Mucosa of stomach (tissue), 1 donor: Measurements from ENCODE around the gene ENTPD8.
"Not testable (repeated sequence)": the region's sequence is repeated elsewhere in the genome, so short reads cannot be mapped to it uniquely, and the experiment has no call there.

Experiments
- H3K27me3 ChIP-seq: one replicate; pipeline ENCODE4 v1.7.0; 2013; ENCODE audit warnings: mild to moderate bottlenecking, low read length; ENCODE audit not compliant: control insufficient read depth, insufficient read depth
- H3K36me3 ChIP-seq: one replicate; pipeline ENCODE4 v1.7.0; 2013; ENCODE audit warnings: low read length; ENCODE audit not compliant: control insufficient read depth, insufficient read depth
- H3K4me1 ChIP-seq: one replicate; pipeline ENCODE4 v1.7.0; 2013; ENCODE audit warnings: mild to moderate bottlenecking, low read length; ENCODE audit not compliant: control insufficient read depth, insufficient read depth
- H3K4me3 ChIP-seq: one replicate; pipeline ENCODE4 v1.7.0; 2013; ENCODE audit warnings: low read length
- H3K9ac ChIP-seq: one replicate; pipeline ENCODE4 v1.7.0; 2013; ENCODE audit warnings: mild to moderate bottlenecking, low read length, moderate library complexity
- H3K9me3 ChIP-seq: one replicate; pipeline ENCODE4 v1.7.0; 2013; ENCODE audit warnings: mild to moderate bottlenecking, low read length, moderate library complexity; ENCODE audit not compliant: control insufficient read depth
- donor health status: Pancreatic carcinoma.

Gene ENTPD8

GRCh38 chr9:137467896-137468295, 26.7 kb upstream of the ENTPD8 start:
- H3K9ac ChIP-seq: no peak overlapping the region
- H3K4me3 ChIP-seq: no peak overlapping the region
- H3K4me1 ChIP-seq: no peaks in the 10 kb centered on the region
- H3K9me3 ChIP-seq: no peaks in the 10 kb centered on the region
- no peaks in the 10 kb centered on the region for H3K36me3 ChIP-seq
- no peaks in the 10 kb centered on the region for H3K27me3 ChIP-seq

DNA sequence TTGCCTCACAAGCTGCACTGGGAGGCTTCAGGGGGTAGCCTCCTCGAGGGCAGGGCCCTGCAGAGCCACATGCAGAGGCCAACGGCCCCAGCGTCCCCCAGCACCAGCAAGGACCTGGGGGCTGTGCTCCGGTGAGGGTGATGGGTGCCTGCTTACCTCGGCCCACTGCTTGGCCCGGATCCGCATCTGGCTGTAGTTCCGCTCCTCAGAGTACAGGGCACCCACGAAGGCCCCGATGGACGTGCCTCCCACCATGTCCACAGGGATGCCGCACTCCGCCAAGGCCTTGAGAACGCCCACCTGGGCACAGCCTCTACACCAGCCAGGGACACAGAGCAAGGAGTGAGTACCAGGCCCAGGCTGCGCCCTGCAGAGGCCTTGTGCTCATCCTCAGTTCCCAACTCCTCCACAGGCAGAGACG, 26.0 kb upstream of the ENTPD8 start:
- Histone ChIP-seq H3K9me3 (no peaks in the 10 kb centered on the region), H3K36me3 (no peaks in the 10 kb centered on the region), H3K9ac (no peak overlapping the region), H3K27me3 (no peaks in the 10 kb centered on the region), H3K4me3 (no peak overlapping the region), H3K4me1 (no peaks in the 10 kb centered on the region)

- H3K27me3 ChIP-seq, H3K4me3 ChIP-seq, H3K9me3 ChIP-seq, H3K36me3 ChIP-seq, H3K9ac ChIP-seq, H3K4me1 ChIP-seq: not testable (repeated sequence)
Measured at GRCh38 chr9:137466389-137467085, 25.4 kb upstream of the ENTPD8 start.

GRCh38 chr9:137465720-137466388, 24.7 kb upstream of the ENTPD8 start:
- Histone ChIP-seq H3K36me3 (no peaks in the 10 kb centered on the region), H3K9me3 (no peaks in the 10 kb centered on the region), H3K4me3 (no peak overlapping the region), H3K27me3 (no peaks in the 10 kb centered on the region), H3K4me1 (no peaks in the 10 kb centered on the region), H3K9ac (no peak overlapping the region)

DNA sequence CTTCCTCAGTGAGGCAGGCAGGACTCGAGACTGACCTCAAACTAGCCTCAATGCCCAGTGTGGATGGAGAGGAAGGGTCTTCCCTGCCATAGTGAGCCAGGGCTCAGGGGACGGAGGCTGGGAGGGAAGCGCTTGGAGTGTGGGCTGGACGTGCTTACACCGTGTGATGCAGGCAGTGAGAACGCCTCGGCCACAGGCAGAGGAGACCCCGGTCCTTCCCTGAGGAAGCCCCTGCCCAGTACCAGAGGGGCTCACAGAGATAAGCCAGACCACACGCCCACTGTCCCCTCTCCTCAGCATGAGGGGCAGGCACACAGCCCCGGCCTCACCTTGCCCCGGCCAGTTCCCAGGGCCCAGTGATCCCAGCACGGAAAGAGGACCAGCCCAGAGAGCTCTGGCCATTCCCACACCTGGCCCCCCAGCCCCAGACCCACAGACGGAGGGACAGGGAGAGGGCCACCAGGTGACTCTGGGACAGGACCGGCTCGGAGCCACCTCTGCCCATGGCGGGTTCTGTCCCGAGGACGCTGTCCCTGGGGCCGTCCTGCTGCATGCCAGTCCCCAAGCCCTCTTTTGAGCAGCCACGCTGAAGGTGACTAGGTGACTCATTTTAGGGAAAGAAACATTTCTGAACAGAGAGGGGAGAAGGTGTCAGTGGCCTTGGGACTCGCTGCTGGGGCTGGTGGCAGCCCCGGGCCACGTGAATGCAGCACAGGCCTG, 24.0 kb upstream of the ENTPD8 start:
- Histone ChIP-seq H3K36me3 (no peaks in the 10 kb centered on the region), H3K4me3 (no peak overlapping the region), H3K9ac (no peak overlapping the region), H3K9me3 (no peaks in the 10 kb centered on the region), H3K27me3 (no peaks in the 10 kb centered on the region), H3K4me1 (no peaks in the 10 kb centered on the region)

GRCh38 chr9:137464291-137464999, 23.3 kb upstream of the ENTPD8 start:
- Histone ChIP-seq H3K4me1 (peaks cover 4% of the 10 kb centered on the region), H3K4me3 (no peak overlapping the region), H3K27me3 (no peaks in the 10 kb centered on the region), H3K36me3 (no peaks in the 10 kb centered on the region), H3K9ac (no peak overlapping the region), H3K9me3 (no peaks in the 10 kb centered on the region)

DNA sequence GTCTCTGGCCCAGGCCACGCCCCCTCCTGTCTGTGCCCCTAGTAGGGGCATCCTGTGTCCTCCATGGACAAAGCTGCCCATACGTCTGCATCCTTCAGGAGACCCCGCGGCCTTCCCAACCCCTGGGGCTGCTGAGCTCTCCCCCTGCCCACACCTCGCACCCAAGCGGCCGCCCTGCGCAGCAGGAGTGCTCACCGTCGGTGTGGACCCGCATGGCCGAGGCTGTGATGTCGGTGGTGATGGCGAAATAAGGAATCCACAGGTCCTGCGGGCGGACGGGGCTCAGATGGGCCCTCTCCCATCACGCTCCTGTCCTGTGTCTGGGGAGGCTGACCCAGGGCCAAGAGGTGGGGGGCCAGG, 22.8 kb upstream of the ENTPD8 start:
- Histone ChIP-seq H3K4me3 (no peak overlapping the region), H3K27me3 (no peaks in the 10 kb centered on the region), H3K9ac (no peak overlapping the region), H3K9me3 (no peaks in the 10 kb centered on the region), H3K4me1 (peaks cover 6% of the 10 kb centered on the region), H3K36me3 (no peaks in the 10 kb centered on the region)

DNA sequence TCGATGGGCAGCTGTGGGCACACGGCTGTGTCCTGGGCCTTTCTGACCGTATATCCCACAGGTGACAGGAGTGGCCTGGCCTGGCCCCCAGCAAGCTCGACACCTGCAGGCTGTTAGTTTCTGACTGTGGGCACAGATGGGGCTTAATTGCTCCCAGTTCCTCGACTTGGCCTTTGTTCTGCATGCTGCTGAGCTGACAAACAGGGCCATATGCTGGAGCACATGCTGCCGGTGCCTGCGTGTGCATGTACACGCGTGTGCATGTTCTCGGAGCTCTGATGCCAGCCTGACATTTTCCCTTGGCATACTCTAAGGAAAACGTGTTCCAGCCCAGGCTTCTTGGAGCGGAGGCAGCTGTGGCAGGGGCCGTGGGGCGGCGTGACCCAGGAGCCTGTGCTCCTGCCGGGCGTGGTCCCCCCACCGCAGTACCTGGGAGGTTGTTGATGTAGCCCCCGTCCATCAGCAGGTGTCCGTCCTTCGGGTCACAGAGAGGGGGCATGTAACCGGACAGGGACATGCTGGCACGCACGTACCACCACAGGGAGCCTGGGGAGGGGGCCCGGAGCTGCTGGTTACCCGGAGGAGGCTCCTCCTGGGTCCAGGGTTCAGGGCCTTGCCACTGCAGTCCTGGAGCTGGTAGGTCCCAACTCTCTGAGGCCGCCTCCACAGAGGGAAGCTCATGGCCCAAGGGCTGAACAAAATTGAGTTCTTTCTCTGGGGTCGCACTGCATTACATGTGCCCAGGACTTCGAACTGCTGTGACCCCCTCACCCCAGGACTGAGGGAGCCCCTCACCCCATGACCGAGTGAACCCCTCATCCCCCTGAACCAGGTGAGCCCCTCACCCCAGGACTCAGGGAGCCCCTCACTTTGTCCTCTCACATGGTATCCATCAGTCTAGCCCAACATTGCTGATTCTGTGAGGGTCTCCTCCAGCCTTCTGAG, 22.1 kb upstream of the ENTPD8 start:
- no peak overlapping the region for H3K9ac ChIP-seq
- H3K4me1 ChIP-seq: peaks cover 11% of the 10 kb centered on the region

DNA sequence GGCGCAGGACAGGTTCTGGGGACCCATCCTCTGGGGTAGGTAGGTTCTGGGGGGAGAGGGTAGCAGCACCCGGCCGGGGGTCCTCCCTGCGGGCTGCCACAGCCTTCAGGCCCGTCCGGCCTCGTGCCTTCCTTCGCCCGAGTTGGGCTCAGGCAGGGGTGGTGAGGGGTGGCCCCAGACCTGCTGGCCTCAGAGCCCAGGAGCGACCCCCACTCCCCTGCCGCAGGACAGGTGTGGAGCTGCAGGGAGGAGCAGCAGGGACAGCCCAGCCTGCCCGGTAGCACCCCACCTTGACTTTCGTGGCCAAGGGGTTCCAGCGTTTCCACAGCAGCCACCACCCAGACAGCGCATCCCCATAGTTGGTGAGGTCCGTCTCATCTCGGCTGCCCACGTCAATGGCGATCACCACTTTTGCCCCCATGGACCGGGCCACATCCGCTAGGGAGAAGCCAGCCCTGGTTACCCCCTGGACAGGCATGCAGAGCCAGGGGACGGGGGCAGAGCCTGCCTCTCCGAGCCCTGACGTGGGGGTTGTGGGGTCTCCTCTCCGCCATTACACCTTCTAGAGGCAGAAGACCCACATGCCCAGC, 21.3 kb upstream of the ENTPD8 start:
- H3K4me1 ChIP-seq: peaks cover 18% of the 10 kb centered on the region
- H3K4me3 ChIP-seq: no peak overlapping the region
- H3K9ac ChIP-seq: no peak overlapping the region
- H3K9me3 ChIP-seq: no peaks in the 10 kb centered on the region
- no peaks in the 10 kb centered on the region for H3K36me3 ChIP-seq
- H3K27me3 ChIP-seq: no peaks in the 10 kb centered on the region

More for the DNA sequence above, 22.1 kb upstream of the ENTPD8 start:
- no peaks in the 10 kb centered on the region for H3K9me3 ChIP-seq
- no peaks in the 10 kb centered on the region for H3K36me3 ChIP-seq
- no peaks in the 10 kb centered on the region for H3K27me3 ChIP-seq
- no peak overlapping the region for H3K4me3 ChIP-seq

DNA sequence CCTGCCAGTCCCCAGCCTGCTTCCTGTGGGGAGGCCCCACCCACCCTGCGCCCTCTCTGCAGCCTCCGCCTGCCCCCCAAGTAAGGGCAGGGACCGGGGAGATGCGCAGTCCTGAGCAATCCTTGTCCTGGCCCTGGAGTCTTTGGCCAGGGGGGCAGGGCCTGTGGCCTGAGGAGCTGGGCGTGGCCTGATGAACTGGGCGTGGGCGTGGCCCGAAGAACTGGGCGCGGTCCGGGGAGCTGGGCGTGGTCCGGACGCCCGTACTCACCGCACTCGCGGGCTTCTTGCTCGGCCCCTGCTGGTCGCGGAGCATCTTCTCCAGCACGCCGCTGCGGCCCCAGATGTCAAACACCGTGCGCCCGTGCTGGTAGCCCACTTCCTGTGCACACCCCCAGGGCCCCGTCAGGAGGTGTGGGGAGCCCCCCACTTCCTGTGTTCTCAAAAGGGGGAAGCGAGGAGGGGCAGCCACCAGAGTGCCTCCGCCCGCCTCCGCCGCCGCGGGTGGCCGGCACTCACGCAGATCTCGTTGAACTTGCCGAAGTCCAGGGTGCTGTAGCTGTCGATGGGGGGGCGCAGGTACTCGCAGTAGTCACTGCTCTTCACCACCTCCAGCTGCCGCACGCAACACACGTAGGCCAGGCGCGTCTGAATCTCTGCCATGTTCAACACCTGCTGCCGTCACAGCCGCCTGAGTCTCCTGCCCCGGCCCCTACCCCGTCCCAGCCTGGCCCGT, 20.7 kb upstream of the ENTPD8 start:
- Histone ChIP-seq H3K4me1 (peaks cover 25% of the 10 kb centered on the region), H3K9me3 (no peaks in the 10 kb centered on the region), H3K4me3 (no peak overlapping the region), H3K27me3 (no peaks in the 10 kb centered on the region), H3K36me3 (no peaks in the 10 kb centered on the region), H3K9ac (no peak overlapping the region)
